ENCODE data around the gene SMNDC1. TPM values are rescaled to one million over a fixed set of nuclear protein-coding genes. Genes with fewer than 3 reads are reported as not detected.

The SMNDC1 gene
- 10 to 100 TPM in 1 of 4 donors, 1 to 10 TPM in 3; 3.6 to 15.7 (median 8.9) TPM for total RNA-seq

DNA sequence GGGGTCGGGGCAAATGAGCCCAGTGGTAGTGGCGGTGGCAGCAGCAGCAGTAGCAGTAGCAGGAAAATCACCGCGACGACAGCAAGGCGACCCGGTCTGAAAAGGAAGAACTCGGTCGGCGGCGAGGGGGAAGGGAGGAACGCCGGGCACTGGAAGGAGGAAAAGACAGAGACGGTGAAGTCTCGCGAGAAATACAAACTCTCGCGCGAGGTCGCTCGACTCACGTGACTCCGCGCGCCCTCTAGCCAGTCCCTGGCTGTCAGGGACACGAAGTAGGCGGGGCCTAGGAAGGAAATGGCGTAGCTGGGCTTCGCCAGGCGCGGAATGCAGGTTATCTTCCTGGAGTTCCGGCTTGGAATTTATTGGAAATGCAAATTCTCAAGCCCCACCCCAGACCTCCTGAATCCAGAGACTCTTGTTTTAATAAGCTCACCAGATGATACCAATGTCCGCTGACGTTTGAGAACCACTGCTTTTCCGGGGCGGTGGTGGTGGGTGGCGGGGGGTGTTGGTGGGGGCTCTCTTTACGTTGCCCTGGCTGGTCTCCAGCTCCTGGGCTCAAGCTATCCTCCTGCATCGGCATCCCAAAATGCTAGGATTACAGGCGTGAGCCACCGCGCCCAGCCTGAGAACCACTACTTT lies at the start of gene SMNDC1:
Gene SMNDC1 (minus strand): TSS at position 141 of the 642 bp plus-strand sequence. CDS start 1,333 bp downstream, outside the sequence.
- in situ Hi-C loops (cut with MboI; ENCODE audit: low pct_ligation_motif_present in 1 of 4, low pct_unique_long_range_greater_than_20kb in 1 of 4, low sequenced_read_pairs in 3 of 4) (loop anchor here in 2 of 4 donors (25.0 kb wide), 2 partner anchors 232 to 582 kb away; no protein-coding TSS in a partner anchor), intact Hi-C loops (cut with DNase I; ENCODE audit: low total_unique reads) (no loop called here)
- Histone ChIP-seq H3K36me3 (peaks cover 0 to 16% (median 7%) of the 10 kb centered on the region in 4 donors), H3K27ac (peak within 1 kb of the TSS; percentile 92 to 98 (median 96)), H3K27me3 (peaks cover 3% of the 10 kb centered on the region), H3K9me3 (no peaks in the 10 kb centered on the region), H3K4me3 (peak within 1 kb of the TSS; percentile 78 to 99 (median 95)), H3K4me1 (peaks cover 8 to 54% (median 23%) of the 10 kb centered on the region in 4 donors)
- peak; percentile 81 for TF ChIP-seq POLR2A (IDR thresholded peaks at IDR 0.05)
- peak; percentile 86 to 92 (median 89) for TF ChIP-seq POLR2AphosphoS5 (IDR thresholded peaks at IDR 0.05)
- TF ChIP-seq EP300 (IDR thresholded peaks at IDR 0.05; ENCODE audit: low read depth) = no peak
- peak; percentile 99 for DNase-seq
- 0 to 1% methylated on average over 11 to 41 of the region's 42 CpGs for WGBS, 2 donors (ENCODE audit: low coverage in 1 of 2)

DNA sequence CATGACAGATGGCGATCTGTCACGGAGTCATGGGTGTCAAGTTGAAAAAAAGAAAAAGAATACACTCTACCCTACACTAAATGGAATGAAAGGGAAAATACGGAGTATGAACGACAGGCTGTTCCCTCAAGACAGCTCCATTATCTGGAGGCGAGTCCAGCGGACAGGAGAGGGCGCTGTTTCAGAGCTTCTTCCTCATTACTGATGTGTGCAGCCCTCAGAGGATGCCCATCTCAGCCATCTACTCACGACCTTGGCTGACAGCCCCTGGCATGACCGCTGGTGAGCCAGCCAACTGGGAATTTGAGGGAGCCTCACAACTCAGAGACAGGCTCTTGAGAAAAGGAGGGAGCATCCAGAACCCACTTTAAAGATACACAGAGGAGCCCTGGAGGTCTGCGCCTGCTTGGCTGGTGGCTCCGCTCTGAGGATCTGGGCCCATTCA lies 49.6 kb upstream of the SMNDC1 start:
- TF ChIP-seq, protein P1, sequence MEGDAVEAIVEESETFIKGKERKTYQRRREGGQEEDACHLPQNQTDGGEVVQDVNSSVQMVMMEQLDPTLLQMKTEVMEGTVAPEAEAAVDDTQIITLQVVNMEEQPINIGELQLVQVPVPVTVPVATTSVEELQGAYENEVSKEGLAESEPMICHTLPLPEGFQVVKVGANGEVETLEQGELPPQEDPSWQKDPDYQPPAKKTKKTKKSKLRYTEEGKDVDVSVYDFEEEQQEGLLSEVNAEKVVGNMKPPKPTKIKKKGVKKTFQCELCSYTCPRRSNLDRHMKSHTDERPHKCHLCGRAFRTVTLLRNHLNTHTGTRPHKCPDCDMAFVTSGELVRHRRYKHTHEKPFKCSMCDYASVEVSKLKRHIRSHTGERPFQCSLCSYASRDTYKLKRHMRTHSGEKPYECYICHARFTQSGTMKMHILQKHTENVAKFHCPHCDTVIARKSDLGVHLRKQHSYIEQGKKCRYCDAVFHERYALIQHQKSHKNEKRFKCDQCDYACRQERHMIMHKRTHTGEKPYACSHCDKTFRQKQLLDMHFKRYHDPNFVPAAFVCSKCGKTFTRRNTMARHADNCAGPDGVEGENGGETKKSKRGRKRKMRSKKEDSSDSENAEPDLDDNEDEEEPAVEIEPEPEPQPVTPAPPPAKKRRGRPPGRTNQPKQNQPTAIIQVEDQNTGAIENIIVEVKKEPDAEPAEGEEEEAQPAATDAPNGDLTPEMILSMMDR (IDR thresholded peaks at IDR 0.05) = peak; percentile 62 to 88 (median 79)
- TF ChIP-seq EP300 (IDR thresholded peaks at IDR 0.05; ENCODE audit: low read depth) = no peak
- Histone ChIP-seq H3K9me3 (no peaks in the 10 kb centered on the region), H3K4me1 (peaks cover 3 to 17% (median 12%) of the 10 kb centered on the region in 4 donors), H3K36me3 (no peaks in the 10 kb centered on the region), H3K4me3 (no peak overlapping the region), H3K27me3 (peaks cover 3% of the 10 kb centered on the region), H3K27ac (peak overlapping the region in 3 of 4 donors; percentile 13 to 55 (median 42))
- 26% methylated on average over 11 of the region's 11 CpGs; no CpG with 5 or more reads in 1 of the 2 donors for WGBS, 2 donors (ENCODE audit: low coverage in 1 of 2)
- intact Hi-C loops (cut with DNase I; ENCODE audit: low total_unique reads) (no loop called here), in situ Hi-C loops (cut with MboI; ENCODE audit: low pct_ligation_motif_present in 1 of 4, low pct_unique_long_range_greater_than_20kb in 1 of 4, low sequenced_read_pairs in 3 of 4) (loop anchor here in 3 of 4 donors (5.0 to 10.0 kb wide), 3 partner anchors 150 to 193 kb away; no protein-coding TSS in a partner anchor)
- DNase-seq = peak; percentile 91

DNA sequence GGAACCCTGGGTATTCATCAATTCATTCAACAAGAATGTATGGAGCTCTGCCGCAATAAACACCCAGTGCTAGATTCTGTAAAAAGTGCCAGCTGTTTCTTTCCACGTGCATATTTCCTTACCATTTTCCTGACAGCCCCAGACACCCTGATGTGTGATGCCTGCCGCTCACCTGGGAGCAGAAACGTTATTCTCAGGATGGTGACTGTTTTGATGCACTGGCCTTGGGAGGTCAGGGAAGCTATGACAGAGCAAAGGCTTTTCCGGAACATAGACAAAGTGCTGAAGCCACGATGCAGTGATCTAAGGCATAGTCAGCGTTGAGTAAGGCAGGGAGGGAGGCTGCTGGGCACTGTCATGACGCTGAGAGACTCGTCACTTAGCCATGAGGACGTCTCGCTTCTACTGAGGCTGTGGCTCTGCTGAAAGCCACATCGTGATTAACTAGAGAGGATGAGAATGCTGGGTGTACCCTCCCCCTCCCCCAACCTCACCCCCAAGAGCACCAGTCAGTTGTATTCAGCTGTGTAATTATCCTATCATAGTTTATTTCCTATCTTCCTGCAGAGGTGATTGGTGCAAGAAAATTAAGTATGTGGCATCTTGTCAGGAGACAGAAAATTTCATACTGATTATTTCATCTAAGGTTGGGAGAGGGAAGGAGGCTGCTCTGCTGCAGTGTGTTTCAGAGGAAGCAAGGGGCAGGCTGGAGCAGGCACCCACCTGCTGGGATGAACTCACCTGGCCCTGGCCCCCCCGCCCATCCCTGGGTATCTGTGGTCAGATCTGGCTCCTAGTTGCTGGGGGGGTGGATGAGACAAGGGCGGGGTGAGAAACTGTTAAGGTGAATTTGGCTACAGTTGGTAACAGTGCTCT lies 48.8 kb upstream of the SMNDC1 start:
- TF ChIP-seq, protein P1 (IDR thresholded peaks at IDR 0.05) = no peak
- TF ChIP-seq POLR2AphosphoS5 (IDR thresholded peaks at IDR 0.05) (no peak), EP300 (IDR thresholded peaks at IDR 0.05; ENCODE audit: low read depth) (no peak), POLR2A (IDR thresholded peaks at IDR 0.05) (no peak)
- intact Hi-C loops (cut with DNase I; ENCODE audit: low total_unique reads) (no loop called here), in situ Hi-C loops (cut with MboI; ENCODE audit: low pct_ligation_motif_present in 1 of 4, low pct_unique_long_range_greater_than_20kb in 1 of 4, low sequenced_read_pairs in 3 of 4) (loop anchor here in 3 of 4 donors (5.0 to 10.0 kb wide), 3 partner anchors 151 to 194 kb away; no protein-coding TSS in a partner anchor)
- Histone ChIP-seq H3K4me1 (peaks cover 3 to 17% (median 12%) of the 10 kb centered on the region in 4 donors), H3K4me3 (no peak overlapping the region), H3K9me3 (no peaks in the 10 kb centered on the region), H3K36me3 (no peaks in the 10 kb centered on the region), H3K27me3 (peaks cover 3% of the 10 kb centered on the region), H3K27ac (peak overlapping the region in 2 of 4 donors; percentile 13 to 55)
- WGBS, 2 donors (ENCODE audit: low coverage in 1 of 2) = 13 to 40% methylated on average over 4 to 14 of the region's 14 CpGs
- DNase-seq = peak; percentile 28

DNA sequence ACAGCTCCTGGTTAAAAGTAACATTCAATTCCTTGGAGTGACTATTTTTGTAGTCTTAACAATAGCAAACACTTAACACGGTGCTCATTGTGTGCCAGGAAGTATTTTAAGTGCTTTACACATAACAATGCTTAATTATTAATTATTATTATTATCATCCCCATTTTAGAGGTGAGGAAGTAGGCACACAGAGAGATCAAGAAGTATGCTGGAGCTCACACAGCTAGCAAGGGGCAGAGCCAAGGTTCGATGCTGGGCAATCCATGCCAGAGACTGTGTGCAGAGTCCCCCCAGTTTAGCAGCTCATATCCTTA lies 48.2 kb upstream of the SMNDC1 start:
- Histone ChIP-seq H3K9me3 (no peaks in the 10 kb centered on the region), H3K4me3 (no peak overlapping the region), H3K4me1 (peaks cover 3 to 17% (median 12%) of the 10 kb centered on the region in 4 donors), H3K27ac (peak overlapping the region in 1 of 4 donors; percentile 55), H3K27me3 (peaks cover 3% of the 10 kb centered on the region), H3K36me3 (no peaks in the 10 kb centered on the region)
- 40 to 46% methylated on average over 1 to 2 of the region's 2 CpGs for WGBS, 2 donors (ENCODE audit: low coverage in 1 of 2)
- in situ Hi-C loops (cut with MboI; ENCODE audit: low pct_ligation_motif_present in 1 of 4, low pct_unique_long_range_greater_than_20kb in 1 of 4, low sequenced_read_pairs in 3 of 4) = loop anchor here in 3 of 4 donors (5.0 to 10.0 kb wide), 3 partner anchors 152 to 194 kb away; no protein-coding TSS in a partner anchor
- no peak for DNase-seq
- intact Hi-C loops (cut with DNase I; ENCODE audit: low total_unique reads) = no loop called here
- TF ChIP-seq, protein P1 (IDR thresholded peaks at IDR 0.05) = no peak
- TF ChIP-seq POLR2A (IDR thresholded peaks at IDR 0.05) (no peak), POLR2AphosphoS5 (IDR thresholded peaks at IDR 0.05) (no peak), EP300 (IDR thresholded peaks at IDR 0.05; ENCODE audit: low read depth) (no peak)
